NOMO-1 (cell line): Measurements from ENCODE around the gene HEXIM2.

Experiments used
- DNase-seq, 2 experiments: peaks; one replicate each; lab custom pipeline; 2025; ENCODE audit not compliant: unreplicated experiment in 2 of 2; lab: John Stamatoyannopoulos, UW

Gene HEXIM2

GRCh38 chr17:45164734-45165269, 3.1 kb downstream of the HEXIM2 start:
- no peak for DNase-seq

- no peak for DNase-seq
Measured at GRCh38 chr17:45168991-45169752, 7.5 kb downstream of the HEXIM2 start.

GRCh38 chr17:45170280-45170930, 8.7 kb downstream of the HEXIM2 start:
- no peak for DNase-seq

GRCh38 chr17:45170931-45171337, 9.3 kb downstream of the HEXIM2 start:
- DNase-seq, result no peak

GRCh38 chr17:45171338-45172231, 9.9 kb downstream of the HEXIM2 start:
- no peak for DNase-seq

GRCh38 chr17:45172232-45172540, 10.5 kb downstream of the HEXIM2 start:
- no peak for DNase-seq

GRCh38 chr17:45172541-45173286, 11.0 kb downstream of the HEXIM2 start:
- no peak for DNase-seq

- DNase-seq, result no peak
Measured at GRCh38 chr17:45175759-45176115, 14.1 kb downstream of the HEXIM2 start.

- DNase-seq, result no peak
Measured at GRCh38 chr17:45177563-45177962, 15.9 kb downstream of the HEXIM2 start.

GRCh38 chr17:45184144-45184543, 22.5 kb downstream of the HEXIM2 start:
- DNase-seq, result no peak

- DNase-seq, result no peak
Measured at GRCh38 chr17:45186801-45187354, 25.2 kb downstream of the HEXIM2 start.

- DNase-seq, result no peak
Measured at GRCh38 chr17:45189009-45189408, 27.3 kb downstream of the HEXIM2 start.

GRCh38 chr17:45190503-45191255, 29.0 kb downstream of the HEXIM2 start:
- no peak for DNase-seq

GRCh38 chr17:45195424-45195823, 33.7 kb downstream of the HEXIM2 start:
- DNase-seq, result no peak

GRCh38 chr17:45197108-45197507, 35.4 kb downstream of the HEXIM2 start:
- no peak for DNase-seq

GRCh38 chr17:45197555-45198334, 36.1 kb downstream of the HEXIM2 start:
- DNase-seq, result peak; percentile 81 to 83

- DNase-seq, result peak; percentile 80 to 82
Measured at GRCh38 chr17:45200701-45201100, 39.0 kb downstream of the HEXIM2 start.

- no peak for DNase-seq
Measured at GRCh38 chr17:45201457-45201856, 39.8 kb downstream of the HEXIM2 start.

- DNase-seq, result peak; percentile 85 to 89
Measured at GRCh38 chr17:45201880-45202279, 40.2 kb downstream of the HEXIM2 start.
